ENCODE results near the gene REEP3. TPM values are rescaled to one million over a fixed set of nuclear protein-coding genes. Genes with fewer than 3 reads are reported as not detected.

Gene REEP3
- total and polyA plus RNA-seq, 8 donors, result 7.3 to 90.4 (median 30.3) TPM

GRCh38 chr10:63502832-63503231 lies 18.4 kb upstream of the REEP3 start:
- no peak for TF ChIP-seq POLR2A (IDR thresholded peaks at IDR 0.05)
- no peak for TF ChIP-seq CTCF (IDR thresholded peaks at IDR 0.05)
- no peak for TF ChIP-seq EP300 (IDR thresholded peaks at IDR 0.05)
- TF ChIP-seq POLR2AphosphoS5 (IDR thresholded peaks at IDR 0.05), result no peak
- DNase-seq, result no peak
- Histone ChIP-seq H3K36me3 (no peaks in the 10 kb centered on the region), H3K27ac (no peak overlapping the region), H3K9me3 (no peaks in the 10 kb centered on the region), H3K4me1 (peaks cover 5 to 50% (median 20%) of the 10 kb centered on the region in 4 donors), H3K27me3 (no peaks in the 10 kb centered on the region), H3K4me3 (no peak overlapping the region)
- 93 to 96% (median 94%) methylated on average over 1 of the region's 1 CpG for WGBS, 5 donors
- intact Hi-C loops (cut with DNase I; ENCODE audit: low total_unique reads), result no loop called here

- Histone ChIP-seq H3K27me3 (no peaks in the 10 kb centered on the region), H3K4me3 (no peak overlapping the region), H3K36me3 (no peaks in the 10 kb centered on the region), H3K4me1 (peaks cover 5 to 46% (median 20%) of the 10 kb centered on the region in 4 donors), H3K9me3 (no peaks in the 10 kb centered on the region), H3K27ac (no peak overlapping the region)
- intact Hi-C loops (cut with DNase I; ENCODE audit: low total_unique reads), result no loop called here
- no peak for DNase-seq
- 61 to 71% (median 68%) methylated on average over 4 of the region's 4 CpGs for WGBS, 5 donors
- TF ChIP-seq EP300 (IDR thresholded peaks at IDR 0.05) (no peak), CTCF (IDR thresholded peaks at IDR 0.05) (no peak), POLR2A (IDR thresholded peaks at IDR 0.05) (no peak), POLR2AphosphoS5 (IDR thresholded peaks at IDR 0.05) (no peak)
Observed at GRCh38 chr10:63503395-63503794, 17.8 kb upstream of the REEP3 start.

- no peaks in the 10 kb centered on the region for H3K36me3 ChIP-seq
- 63 to 66% (median 65%) methylated on average over 3 of the region's 3 CpGs for WGBS, 5 donors
- H3K27ac ChIP-seq, result no peak overlapping the region
- no peaks in the 10 kb centered on the region for H3K9me3 ChIP-seq
- intact Hi-C loops (cut with DNase I; ENCODE audit: low total_unique reads), result no loop called here
- peaks cover 5 to 40% (median 20%) of the 10 kb centered on the region in 4 donors for H3K4me1 ChIP-seq
- TF ChIP-seq POLR2AphosphoS5 (IDR thresholded peaks at IDR 0.05) (no peak), POLR2A (IDR thresholded peaks at IDR 0.05) (no peak), EP300 (IDR thresholded peaks at IDR 0.05) (no peak), CTCF (IDR thresholded peaks at IDR 0.05) (no peak)
- no peaks in the 10 kb centered on the region for H3K27me3 ChIP-seq
- DNase-seq, result no peak
- no peak overlapping the region for H3K4me3 ChIP-seq
Observed at GRCh38 chr10:63504145-63504881, 16.9 kb upstream of the REEP3 start.

- no peak for DNase-seq
- WGBS, 5 donors, result 38 to 73% (median 56%) methylated on average over 2 of the region's 2 CpGs
Observed at GRCh38 chr10:63505562-63505961, 15.6 kb upstream of the REEP3 start.

More at GRCh38 chr10:63505562-63505961, 15.6 kb upstream of the REEP3 start:
- no peak overlapping the region for H3K4me3 ChIP-seq
- H3K36me3 ChIP-seq, result no peaks in the 10 kb centered on the region
- peaks cover 5 to 40% (median 20%) of the 10 kb centered on the region in 4 donors for H3K4me1 ChIP-seq
- H3K27me3 ChIP-seq, result no peaks in the 10 kb centered on the region
- H3K27ac ChIP-seq, result no peak overlapping the region
- intact Hi-C loops (cut with DNase I; ENCODE audit: low total_unique reads), result no loop called here
- TF ChIP-seq EP300 (IDR thresholded peaks at IDR 0.05) (no peak), CTCF (IDR thresholded peaks at IDR 0.05) (no peak), POLR2A (IDR thresholded peaks at IDR 0.05) (no peak), POLR2AphosphoS5 (IDR thresholded peaks at IDR 0.05) (no peak)
- no peaks in the 10 kb centered on the region for H3K9me3 ChIP-seq
